GM19351 (cell line): ENCODE data around the gene AIRE.
"Not testable (repeated sequence)": the region's sequence is repeated elsewhere in the genome, so short reads cannot be mapped to it uniquely, and the experiment has no call there.

Source experiments
- ATAC-seq: cut with Tn5 transposase; IDR thresholded peaks from one replicate; pipeline ENCODE4 v1.9.1; 2021; ENCODE audit warnings: mild to moderate bottlenecking, moderate library complexity; ENCODE audit not compliant: unreplicated experiment

The AIRE gene

DNA sequence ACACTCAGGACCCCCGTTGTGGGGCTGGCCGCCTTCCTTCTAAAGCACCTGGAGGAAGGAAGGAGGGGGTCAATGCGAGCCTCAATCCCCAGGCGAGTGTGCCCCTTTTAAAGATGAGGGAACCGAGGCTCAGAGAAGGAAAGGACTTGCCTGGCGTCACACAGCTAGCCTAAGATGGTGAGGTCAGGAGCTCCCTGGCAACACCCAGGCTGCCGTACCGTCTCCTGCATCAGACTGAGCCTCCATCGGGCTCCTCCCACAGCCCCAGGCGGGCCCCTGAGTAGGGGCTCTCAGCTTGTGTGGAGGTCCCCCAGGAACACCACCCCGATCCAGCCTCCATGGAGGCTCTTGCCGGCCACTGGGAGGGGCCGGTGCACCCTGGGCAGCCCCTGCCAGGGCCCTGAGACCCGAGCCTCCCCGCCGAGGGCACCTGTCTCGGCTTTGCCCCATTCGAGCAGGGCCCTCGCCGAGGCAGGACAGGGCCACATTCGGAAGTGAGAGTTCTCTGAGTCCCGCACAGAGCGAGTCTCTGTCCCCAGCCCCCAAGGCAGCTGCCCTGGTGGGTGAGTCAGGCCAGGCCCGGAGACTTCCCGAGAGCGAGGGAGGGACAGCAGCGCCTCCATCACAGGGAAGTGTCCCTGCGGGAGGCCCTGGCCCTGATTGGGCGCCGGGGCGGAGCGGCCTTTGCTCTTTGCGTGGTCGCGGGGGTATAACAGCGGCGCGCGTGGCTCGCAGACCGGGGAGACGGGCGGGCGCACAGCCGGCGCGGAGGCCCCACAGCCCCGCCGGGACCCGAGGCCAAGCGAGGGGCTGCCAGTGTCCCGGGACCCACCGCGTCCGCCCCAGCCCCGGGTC lies at the start of gene AIRE:
AIRE (plus strand) TSS at position 739 of the 855 bp plus-strand sequence. CDS start 131 bp downstream, outside the sequence.
- no peak for ATAC-seq

DNA sequence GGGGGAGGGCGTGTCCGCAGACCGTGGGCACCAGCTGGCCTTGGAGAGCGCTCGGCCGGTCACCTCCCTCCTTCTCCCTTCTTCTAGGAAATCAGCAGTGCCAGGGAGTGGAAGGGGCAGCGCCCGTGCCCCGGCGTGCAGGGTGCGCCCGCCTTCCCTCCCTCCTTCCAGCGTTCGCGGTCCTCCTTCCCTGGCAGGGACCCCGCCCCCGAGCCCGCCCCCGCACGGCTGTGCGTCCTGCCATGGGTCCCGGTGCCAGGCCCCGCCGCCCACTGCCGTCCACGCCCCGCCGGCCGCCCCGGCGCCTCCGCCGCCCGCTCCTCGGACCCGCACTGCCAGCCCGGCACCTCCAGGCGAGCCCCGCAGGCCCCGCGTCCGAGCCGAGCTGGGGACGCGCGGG lies 45.3 kb upstream of the AIRE start:
- ATAC-seq = not testable (repeated sequence)

DNA sequence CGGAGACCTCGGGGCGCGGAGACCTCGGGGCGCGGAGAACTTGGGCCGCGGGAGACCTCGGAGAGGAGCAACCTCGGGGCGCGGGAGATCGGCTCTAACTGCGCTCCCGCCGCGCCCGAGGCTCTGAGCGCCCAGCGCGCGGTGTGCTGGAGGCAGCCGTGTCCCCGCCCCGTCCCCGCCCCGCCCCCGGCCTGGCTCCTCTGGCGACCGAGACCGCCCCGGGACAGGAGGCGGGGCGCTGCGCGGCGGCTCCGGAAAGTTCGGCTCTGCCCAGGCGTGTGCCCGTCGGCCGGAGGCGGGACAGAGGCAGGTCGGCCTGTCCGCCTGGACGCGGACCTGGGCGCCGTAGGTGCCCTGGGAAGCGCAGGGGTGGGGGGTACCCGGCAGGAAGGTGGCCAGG lies 44.8 kb upstream of the AIRE start, which contains the start of gene ICOSLG:
ICOSLG (minus strand) TSS at position 102 of the 400 bp plus-strand sequence. CDS start 126 bp downstream, outside the sequence.
- peak; percentile 38 for ATAC-seq

DNA sequence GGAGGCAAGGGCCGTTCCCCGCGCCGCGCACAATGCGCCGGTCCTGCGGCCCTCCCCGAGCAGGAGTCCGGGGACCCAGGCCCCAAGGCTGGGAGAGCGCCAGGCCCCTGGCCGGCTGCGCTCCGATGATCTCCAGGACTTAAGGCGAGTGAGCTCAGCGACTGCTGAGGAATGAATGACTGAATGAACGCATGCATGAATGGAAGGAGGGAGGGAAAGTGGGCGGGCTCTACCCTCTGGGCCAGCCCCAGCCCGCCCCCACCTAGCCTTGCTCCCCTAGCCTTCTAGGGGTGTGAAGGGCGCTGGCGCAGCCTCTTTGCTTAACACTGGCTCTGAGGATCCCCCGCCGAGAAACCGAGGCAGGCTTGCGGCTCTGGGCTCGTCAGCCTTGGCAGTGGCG lies 44.4 kb upstream of the AIRE start:
- peak; percentile 34 for ATAC-seq

DNA sequence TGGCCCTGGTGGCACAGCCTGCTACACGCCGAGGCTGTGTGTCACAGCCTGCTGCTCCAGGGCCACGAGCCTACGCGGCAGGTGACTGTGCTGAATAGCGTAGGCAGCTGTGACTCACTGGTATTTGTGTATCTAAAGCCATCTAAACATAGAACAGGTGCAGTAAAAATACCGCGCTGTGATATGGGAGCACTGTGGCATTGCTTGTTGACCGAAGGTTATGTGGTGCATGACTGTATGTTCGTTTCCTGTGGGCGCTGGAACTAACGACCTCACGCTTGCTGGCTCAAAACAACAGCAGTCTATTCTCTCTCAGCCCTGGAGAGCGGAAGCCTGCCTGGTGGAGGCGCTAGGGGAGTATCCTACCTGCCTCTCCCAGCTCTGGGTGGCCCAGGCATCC lies 41.7 kb upstream of the AIRE start:
- ATAC-seq = peak; percentile 47

DNA sequence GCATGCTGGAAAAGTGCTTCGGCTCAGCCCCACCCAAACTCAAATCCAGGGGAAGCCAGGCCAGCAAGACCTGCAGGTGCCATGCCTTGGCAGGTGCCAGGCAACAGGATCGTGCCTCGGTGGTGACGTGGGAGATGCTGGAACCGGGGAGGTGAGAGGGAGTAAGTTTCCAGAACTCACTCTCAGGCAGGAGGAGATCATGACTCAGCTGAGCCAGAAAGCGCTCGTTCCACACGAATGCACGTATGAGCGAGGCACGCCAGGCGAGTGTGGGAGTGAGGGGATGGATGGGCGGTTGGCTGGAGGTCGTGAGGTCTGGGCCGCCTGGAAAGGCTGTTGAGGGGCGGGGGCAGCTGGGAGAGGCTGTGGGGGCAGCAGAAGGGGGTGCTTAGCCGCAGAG lies 37.8 kb upstream of the AIRE start:
- not testable (repeated sequence) for ATAC-seq

DNA sequence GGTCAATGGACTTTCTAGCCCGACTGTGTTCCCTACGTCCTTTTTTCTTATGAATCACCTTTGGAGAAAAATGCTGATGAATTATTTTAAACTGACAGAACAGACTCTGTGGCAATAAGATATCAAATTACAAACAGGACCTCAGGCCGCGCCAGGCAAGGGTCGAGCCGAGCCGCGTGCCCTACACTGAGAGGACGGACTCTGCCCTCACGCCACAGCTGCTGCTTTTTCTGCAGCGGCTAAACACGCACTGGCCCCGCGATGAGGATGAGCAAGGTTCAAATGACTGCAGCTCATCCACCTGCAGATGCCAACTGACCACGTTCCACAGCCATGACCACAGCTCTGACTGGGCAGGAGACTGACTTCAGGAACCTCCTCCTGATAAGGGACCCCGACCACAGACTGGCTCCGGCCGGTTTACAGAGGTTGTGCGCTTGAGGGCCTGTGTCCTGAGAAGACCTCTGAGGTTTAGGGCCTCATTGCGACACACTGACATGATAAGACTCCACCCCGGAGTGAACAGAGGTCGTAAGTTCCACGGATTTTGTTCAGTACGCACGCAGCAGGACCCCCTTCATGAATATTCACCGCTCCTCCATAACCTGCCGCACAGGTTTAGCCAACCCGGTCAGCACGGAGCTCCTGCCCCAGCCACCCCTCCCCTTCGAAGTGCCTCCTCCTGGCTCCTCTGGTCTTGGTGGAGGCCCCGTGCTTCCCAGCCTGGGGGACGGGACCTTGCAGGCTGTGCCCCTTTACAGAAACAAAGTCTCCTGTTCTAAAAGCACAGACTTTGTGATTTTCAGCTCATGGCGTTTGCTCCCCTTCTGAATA lies 36.3 kb upstream of the AIRE start:
- ATAC-seq = not testable (repeated sequence)

DNA sequence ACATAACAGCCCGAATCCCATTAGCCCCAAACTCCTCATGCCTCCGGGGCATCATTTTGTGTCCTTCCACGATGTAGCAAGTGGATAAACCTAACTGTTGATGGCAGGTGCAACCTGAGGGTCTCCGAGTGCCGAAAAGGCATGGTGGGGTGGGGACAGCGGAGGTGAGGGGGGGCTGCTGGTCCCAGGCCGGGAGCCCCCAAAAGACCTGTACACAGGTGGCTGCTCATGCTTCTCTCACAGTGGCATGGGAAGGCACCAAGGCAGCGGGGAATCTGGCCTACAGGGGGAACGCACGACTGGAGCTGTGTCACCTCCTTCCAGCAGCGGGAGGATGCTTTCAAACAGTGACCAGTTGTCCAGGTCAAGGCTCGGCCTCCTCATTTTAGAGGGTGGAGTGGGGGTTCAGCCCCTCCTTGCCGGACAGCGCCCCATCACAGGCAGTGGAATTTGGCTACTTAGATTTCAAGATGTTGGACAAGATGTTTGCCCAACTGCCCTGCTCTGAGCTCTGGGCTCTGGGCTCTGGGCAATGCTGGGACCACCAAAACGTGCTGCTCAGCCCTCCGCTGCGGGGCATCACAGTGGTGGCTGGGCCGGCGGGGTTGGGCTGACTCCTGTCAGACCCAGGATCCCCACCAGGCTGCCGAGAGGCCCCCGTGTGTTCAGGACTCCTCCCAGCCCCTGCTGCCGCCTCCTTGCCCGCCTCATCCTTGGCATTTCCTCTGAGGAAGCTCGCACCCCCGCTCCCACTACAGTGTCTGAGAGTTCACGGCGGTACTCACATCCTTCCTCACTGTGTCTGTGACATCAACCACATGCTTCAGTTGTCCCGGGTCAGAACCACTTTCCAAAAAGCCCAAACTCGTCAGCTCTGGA lies 31.6 kb upstream of the AIRE start:
- no peak for ATAC-seq

DNA sequence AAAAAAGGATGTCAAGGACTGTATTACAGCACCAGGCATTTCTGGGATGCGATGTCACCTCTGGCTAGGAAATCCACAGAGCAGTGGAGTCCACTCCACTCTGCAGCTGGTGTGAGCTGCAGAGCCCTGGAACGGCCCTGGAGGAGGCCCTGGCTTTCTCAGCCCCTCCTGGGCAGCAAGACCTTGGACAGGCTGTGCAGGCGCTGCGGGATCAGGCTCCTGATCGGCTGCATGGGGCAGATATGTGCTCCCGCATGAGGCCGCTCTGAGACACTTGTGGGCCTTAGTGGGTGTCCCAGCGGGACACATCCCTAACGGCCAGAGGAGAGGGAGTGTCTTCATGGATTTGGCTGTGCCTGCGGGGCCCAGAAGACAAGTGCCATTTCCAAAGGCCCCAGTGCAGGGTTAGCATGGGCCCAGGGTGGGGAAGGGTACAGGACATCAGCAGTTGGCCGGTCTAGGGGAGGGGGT lies 30.1 kb upstream of the AIRE start:
- ATAC-seq = no peak

DNA sequence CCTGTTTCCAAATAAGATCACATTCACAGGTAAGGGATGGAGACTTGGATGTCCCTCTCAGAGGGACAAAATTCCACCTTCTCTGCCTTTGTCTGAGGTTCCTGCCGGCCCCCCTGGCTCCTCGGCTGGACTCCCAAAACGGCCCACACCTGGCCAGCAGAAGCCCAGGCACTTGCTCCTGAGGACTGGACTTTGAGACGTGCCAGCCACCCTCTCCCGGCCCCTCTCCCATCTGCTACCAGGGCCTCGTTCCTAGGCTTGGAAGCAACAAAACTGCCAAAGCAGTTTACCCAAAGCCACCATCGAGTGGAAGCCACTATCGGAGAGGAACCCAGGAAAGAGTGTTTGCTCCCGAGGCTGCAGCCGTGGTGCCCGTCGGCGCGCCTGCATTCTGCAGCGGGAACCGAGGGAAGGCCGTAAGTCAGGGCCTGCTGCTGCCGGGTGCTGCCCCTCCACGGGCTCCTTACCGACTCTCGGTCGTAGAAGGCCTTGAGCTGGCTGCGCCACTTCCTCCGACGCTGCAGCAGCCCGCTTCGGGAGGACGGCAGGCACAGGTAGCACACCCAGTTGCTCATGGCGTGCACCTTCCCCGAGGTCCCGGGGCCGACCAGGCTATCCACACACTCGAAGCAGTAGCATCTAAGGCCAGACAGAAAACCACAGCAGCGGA lies 27.5 kb upstream of the AIRE start:
- no peak for ATAC-seq

DNA sequence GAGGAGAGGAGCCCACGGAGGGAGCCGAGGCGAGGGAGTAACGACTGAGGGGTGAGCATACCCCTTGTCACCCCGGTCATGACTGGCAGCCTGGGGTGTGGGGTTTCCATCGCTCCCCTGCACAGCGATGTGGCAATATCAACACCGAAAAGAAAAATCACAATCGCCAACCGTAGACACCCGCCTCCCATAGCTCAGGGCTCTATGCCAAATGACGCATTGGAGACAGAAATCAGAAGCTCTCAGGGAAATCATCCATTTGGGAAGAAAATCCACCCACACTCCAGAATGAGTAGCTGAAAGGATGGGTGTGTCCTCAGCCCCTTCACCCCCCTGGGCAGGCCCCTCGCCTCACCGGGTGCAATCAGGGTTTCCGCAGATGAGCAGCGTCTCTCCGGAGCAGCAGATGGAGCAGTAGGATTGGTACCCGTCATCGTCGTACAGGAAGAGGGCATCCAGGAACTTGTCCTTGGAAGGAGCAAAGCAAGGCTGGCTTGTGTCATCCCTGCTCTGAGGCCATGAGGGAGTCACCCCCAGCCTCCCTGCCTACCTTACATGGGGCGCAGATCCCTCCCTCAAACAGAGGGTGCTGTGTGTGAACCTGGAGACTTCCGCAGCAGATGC lies 26.5 kb upstream of the AIRE start:
- no peak for ATAC-seq

DNA sequence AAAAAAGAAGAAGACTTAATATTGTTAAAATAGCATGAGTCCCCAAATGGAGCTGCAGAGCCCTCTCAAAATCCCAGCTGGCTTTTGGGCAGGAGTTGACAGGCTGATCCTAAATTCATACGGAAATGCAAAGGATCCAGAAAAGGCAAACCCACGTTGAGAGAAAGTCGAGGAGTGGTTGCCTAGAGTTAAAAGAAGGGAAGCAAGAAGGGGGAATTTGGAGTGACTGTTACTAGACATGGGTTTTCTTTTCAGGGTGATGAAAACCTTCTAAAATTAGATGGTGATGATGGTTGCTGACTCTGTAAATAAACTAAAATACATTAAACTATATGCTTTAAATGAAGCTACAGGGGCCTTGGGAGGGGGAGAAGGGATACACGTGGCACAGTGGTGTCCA lies 25.6 kb upstream of the AIRE start:
- no peak for ATAC-seq

DNA sequence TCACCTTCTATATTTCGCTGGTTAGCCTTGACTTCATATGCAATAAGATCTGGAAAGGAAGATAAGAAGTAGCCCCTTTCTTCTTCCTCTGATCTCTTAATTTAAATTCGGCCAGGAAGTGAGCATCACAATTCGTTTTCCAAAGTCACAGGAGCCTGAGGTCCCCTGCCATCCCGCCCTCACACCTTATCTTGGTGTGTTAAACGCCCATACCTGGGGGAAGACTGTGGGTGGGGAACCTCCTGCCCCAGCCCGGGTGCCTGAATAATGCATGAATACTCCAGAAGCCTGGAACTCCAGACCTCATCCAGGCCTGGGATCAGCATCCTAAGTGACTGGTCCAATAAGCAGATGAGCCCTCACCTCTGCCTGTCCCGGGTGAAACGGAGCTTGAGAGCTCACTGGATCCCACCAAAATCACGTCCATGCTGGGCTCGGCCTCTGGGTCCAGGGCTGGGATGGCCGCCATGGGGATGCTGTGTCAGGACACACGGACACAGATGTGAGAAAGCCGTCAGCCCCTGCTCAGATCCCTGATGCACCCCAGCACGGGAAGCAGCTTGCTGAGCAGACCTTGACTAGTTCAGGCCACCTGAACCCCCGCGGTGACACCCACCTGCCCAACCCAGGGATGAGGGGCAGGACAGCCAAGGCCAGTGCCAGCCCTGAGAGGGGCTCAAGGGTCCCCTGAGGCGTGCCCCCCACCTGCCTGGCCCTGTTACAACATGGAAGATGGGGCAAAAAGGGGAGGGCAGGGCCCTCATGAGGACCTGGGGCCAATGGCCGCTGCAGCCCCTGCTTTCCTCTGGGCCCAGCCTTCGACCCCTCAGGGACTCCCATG lies 24.7 kb upstream of the AIRE start:
- ATAC-seq = no peak

DNA sequence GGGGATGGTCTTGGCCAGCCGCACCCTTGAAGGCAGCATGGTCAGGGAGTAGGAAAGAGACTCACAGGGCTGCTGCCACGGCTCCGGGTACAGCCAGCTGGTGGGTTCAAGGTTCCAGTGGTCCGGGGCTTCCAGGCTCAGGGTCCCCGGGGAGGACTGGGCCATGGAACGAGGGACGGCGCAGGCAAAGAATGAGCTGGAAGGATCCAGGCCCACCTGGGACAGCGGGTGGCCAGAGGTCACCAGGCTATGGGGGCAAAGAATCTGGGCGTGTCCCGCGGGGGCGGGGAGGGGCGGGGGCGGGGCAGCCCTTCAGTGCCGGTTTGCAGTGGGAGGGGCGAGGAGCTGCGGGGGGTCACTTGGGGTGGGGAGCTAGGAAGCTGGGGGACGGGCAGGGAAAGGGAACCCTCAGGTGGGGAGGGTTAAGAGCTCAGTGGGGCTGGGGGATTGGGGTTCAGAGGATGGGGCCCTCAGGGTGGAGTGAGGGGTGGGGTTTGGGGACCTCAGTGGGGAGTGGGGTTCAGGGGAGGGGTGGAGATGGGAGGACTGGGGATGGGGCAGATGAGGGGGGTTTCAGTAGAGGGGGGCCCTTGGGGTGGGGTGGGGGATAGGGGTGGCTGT lies 23.9 kb upstream of the AIRE start, which contains the start of gene DNMT3L:
DNMT3L (minus strand) TSS at position 223 of the 621 bp plus-strand sequence. CDS start 638 bp downstream, outside the sequence.
- no peak for ATAC-seq

DNA sequence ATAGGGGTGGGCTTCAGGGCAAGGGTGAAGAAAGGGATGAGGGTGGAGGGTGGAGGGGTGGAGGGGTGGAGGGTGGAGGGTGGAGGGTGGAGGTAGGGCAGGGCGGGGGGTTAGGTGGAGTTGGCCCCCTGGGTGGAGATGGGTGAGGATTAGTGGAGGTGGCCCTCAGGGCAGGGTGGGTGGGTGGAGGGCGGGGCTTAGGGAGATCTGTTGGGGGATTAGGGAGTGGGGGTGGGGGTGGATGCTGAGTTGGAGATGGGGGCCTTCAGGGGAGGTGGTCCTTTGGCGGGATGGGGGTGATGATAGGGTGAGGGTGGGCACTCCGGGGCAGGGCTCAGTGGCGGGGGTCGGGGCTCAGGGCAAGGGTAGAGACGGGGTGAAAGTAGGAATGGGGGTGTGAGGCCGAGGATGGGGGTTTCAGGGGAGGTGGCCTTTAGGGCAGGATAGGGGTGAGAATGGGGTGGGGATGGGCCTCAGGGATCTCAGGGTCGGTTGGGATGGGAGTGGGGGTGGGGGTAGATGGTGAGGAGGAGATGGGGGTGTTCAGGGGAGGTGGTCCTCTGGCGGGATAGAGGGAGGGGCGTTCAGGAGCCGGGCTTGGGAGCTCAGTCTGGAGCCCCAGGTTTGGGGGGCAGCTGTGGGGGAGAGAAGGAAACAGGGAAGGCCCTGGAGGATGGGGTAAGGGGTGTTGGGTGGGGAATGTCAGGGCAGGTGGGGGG lies 23.2 kb upstream of the AIRE start:
- ATAC-seq = no peak

DNA sequence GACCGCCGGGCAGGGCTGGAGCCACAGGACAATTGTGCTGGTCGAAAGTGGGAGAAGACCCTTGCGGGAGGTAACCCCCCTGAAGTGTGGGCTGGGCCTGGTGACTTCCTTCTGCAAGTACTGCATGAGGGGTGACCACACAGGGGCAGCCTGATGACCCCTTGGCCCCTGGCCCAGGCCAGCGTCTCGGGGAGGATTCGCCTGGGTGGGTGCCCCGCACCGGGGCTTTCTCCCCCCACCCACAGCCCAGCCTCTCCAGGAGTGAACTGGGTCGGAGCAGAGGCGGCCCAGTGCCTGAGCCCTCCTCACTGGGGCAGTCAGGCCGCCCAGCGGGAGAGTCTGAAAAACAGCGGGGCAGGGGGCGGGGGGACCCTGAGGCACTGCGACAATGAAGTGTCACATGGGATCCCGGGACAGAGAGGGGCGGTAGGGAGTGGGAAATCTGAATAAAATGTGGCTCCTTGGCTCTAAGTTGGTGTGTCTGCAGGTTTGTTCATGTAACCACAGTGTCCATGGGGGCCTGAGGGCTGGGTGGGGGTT lies 22.4 kb upstream of the AIRE start:
- ATAC-seq = no peak

DNA sequence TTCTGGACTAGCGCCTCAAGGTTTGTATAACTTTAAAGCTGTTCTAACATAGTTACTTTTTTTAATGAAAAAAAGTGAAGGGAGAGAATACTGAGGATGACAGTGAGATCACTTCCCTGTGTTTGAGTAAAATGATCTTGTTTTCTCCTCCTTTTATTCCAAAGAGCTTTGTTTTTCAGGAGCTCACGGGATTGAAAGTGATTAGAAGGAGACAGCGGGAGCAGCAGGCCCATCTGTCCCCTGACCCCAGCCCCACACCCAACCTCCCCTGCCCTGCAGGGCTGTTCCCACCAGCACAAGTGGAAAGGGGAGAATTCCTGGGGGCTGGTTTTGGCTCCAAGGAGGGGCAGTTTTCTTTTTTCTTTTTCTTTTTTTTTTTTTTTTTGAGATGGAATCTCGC lies 21.9 kb upstream of the AIRE start:
- ATAC-seq = no peak
